Measurements from ENCODE around the gene LCLAT1. TPM values are rescaled to one million over a fixed set of nuclear protein-coding genes. Genes with fewer than 3 reads are reported as not detected.
A peak's percentile ranks its signal among the peaks of the same experiment; 100 is the strongest.

LCLAT1 gene
- total RNA-seq: 10 to 100 TPM; 11.7 to 23.0 (median 19.2) TPM
- polyA plus RNA-seq: 10 to 100 TPM in 1 of 3 donors, 1 to 10 TPM in 2; 1.9 to 10.7 (median 2.4) TPM
- long read RNA-seq, donor 1: 0 reads
- long read RNA-seq, donor 2, full-length matches to known transcripts: 2 of 2 reads
- long read RNA-seq, donor 2, partial matches to known transcripts: 0 of 2 reads
- long read RNA-seq, donor 2, other reads (novel, unspliced or antisense): 0 of 2 reads
- long read RNA-seq, donor 3: 0 reads
- long read RNA-seq, donor 4, partial matches to known transcripts: 0 of 5 reads
- long read RNA-seq, donor 4, other reads (novel, unspliced or antisense): 5 of 5 reads
- long read RNA-seq, donor 5, full-length matches to known transcripts: 6 of 7 reads
- long read RNA-seq, donor 5, partial matches to known transcripts: 0 of 7 reads
- long read RNA-seq, donor 5, other reads (novel, unspliced or antisense): 1 of 7 reads
- long read RNA-seq, donor 6, partial matches to known transcripts: 0 of 2 reads
- long read RNA-seq, donor 6, other reads (novel, unspliced or antisense): 2 of 2 reads
- long read RNA-seq, donor 7, full-length matches to known transcripts: 1 of 1 reads
- long read RNA-seq, donor 7, partial matches to known transcripts: 0 of 1 reads
- long read RNA-seq, donor 7, other reads (novel, unspliced or antisense): 0 of 1 reads
- long read RNA-seq, donor 8, full-length matches to known transcripts: 2 of 2 reads
- long read RNA-seq, donor 8, partial matches to known transcripts: 0 of 2 reads
- long read RNA-seq, donor 8, other reads (novel, unspliced or antisense): 0 of 2 reads
- long read RNA-seq, donor 9, full-length matches to known transcripts: 2 of 14 reads
- long read RNA-seq, donor 9, partial matches to known transcripts: 12 of 14 reads
- long read RNA-seq, donor 9, other reads (novel, unspliced or antisense): 0 of 14 reads
- long read RNA-seq, donor 10: 0 reads

GRCh38 chr2:30447149-30448045 lies at the start of gene LCLAT1:
TSS of gene LCLAT1 (plus strand) at chr2:30447246. CDS start at chr2:30525591, 78,345 bp downstream.
- H3K27ac ChIP-seq: peak within 1 kb of the TSS in 3 of 5 donors; percentile 59 to 77 (median 61)
- intact Hi-C loops (cut with DNase I): loop anchor here in 1 of 2 donors (10.0 kb wide), 1 partner anchor 213 kb away; the partner anchor contains the start of gene LBH

GRCh38 chr2:30398084-30398873 lies 48.8 kb upstream of the LCLAT1 start:
- Histone ChIP-seq H3K4me1 (replicated peaks in 1 of 2) (no peaks in the 10 kb centered on the region), H3K27ac (no peak overlapping the region), H3K4me3 (no peak overlapping the region), H3K36me3 (replicated peaks in 1 of 2) (no peaks in the 10 kb centered on the region), H3K27me3 (no peaks in the 10 kb centered on the region), H3K9me3 (replicated peaks in 1 of 3) (no peaks in the 10 kb centered on the region)
- DNase-seq: no peak
- TF ChIP-seq POLR2A (IDR thresholded peaks at IDR 0.05): no peak
- no peak for TF ChIP-seq CTCF (IDR thresholded peaks at IDR 0.05)
- intact Hi-C loops (cut with DNase I): no loop called here
- 67 to 84% (median 79%) methylated on average over 4 of the region's 4 CpGs for WGBS, 4 donors

More at GRCh38 chr2:30447149-30448045, at the start of gene LCLAT1:
- peak; percentile 74 to 91 (median 79) for DNase-seq
- 4 to 6% (median 5%) methylated on average over 31 to 83 of the region's 83 CpGs for WGBS, 4 donors
- H3K4me1 ChIP-seq (replicated peaks in 1 of 2): peaks cover 0 to 15% of the 10 kb centered on the region in 2 donors
- no peaks in the 10 kb centered on the region for H3K9me3 ChIP-seq (replicated peaks in 1 of 3)
- H3K4me3 ChIP-seq: peak within 1 kb of the TSS; percentile 30 to 96 (median 69)
- H3K36me3 ChIP-seq (replicated peaks in 1 of 2): no peaks in the 10 kb centered on the region
- H3K27me3 ChIP-seq: no peaks in the 10 kb centered on the region
- TF ChIP-seq POLR2A (IDR thresholded peaks at IDR 0.05) (no peak), CTCF (IDR thresholded peaks at IDR 0.05) (peak in 1 of 6 experiments; percentile 13)

- no peaks in the 10 kb centered on the region for H3K9me3 ChIP-seq (replicated peaks in 1 of 3)
- no peak overlapping the region for H3K27ac ChIP-seq
- H3K4me1 ChIP-seq (replicated peaks in 1 of 2): peaks cover 0 to 8% of the 10 kb centered on the region in 2 donors
- intact Hi-C loops (cut with DNase I): no loop called here
- TF ChIP-seq CTCF (IDR thresholded peaks at IDR 0.05): no peak
- TF ChIP-seq POLR2A (IDR thresholded peaks at IDR 0.05): no peak
- 84 to 87% (median 85%) methylated on average over 11 of the region's 11 CpGs for WGBS, 4 donors
- no peak for DNase-seq
- H3K27me3 ChIP-seq: no peaks in the 10 kb centered on the region
- no peaks in the 10 kb centered on the region for H3K36me3 ChIP-seq (replicated peaks in 1 of 2)
- no peak overlapping the region for H3K4me3 ChIP-seq
Measured at GRCh38 chr2:30400151-30400954, 46.7 kb upstream of the LCLAT1 start.

All from adrenal gland (tissue), 19 donors.